GM04504 (cell line): Measurements from ENCODE around the gene DAAM2.

ENCODE experiments used
- DNase-seq: peaks from one replicate; pipeline ENCODE4 v3.0.0-alpha.2; 2012; ENCODE audit warnings: low read depth

DAAM2 gene

DNA sequence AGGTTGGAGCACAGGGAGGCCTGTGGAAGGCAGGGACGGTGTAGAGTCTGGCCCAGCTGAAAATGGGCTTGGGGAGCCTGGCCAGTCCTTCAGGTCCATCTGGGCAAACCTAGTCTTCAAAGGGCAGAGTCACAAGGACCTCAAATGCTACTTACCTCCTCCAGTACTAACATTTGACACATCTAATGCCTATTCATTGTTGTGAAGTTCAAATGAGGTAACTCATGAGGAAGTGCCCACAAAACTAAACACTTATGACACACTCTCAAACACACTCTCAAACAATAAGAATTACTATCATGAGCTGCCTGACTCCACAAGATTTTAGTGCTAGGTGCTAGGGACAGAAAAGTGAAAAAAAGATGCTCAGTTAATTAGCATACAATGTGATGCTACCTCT, 27.1 kb downstream of the DAAM2 start:
- DNase-seq: no peak

DNA sequence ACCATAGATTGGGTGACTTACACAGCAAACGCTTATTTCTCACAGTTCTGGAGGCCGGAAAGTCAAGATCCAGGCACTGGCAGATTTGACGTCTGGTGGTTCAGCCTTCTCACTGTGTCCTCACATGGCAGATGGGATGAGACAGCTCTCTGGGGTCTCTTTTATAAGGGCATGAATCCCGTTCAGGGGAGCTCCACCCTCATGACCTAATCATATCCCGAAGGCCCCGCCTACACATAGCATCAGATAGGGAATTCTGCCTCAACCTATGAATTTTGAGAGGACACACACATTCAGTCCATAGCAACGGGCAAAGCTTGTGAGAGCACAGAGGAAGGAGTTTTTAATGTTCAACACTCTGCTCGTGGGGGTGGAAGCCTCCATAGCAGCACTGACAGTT, 27.5 kb downstream of the DAAM2 start:
- no peak for DNase-seq

DNA sequence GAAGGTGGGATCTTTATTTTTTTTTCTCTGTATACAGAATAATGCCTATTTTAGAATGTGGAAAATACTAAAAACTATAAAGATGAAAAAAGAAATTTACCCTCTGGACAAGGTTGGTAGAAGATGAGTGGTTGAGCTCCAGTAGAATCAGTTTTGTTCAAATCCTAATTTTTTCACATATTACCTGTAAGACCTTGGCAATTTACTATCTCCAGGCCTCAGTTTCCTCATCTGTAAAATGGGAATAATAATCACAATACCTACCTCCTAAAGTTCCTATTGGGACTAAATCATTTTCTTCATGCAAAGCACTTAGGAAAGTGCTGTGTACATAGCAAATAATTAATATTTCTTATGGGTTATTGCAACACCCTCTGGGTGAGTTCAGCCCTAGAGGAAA, 28.4 kb downstream of the DAAM2 start:
- DNase-seq: no peak

DNA sequence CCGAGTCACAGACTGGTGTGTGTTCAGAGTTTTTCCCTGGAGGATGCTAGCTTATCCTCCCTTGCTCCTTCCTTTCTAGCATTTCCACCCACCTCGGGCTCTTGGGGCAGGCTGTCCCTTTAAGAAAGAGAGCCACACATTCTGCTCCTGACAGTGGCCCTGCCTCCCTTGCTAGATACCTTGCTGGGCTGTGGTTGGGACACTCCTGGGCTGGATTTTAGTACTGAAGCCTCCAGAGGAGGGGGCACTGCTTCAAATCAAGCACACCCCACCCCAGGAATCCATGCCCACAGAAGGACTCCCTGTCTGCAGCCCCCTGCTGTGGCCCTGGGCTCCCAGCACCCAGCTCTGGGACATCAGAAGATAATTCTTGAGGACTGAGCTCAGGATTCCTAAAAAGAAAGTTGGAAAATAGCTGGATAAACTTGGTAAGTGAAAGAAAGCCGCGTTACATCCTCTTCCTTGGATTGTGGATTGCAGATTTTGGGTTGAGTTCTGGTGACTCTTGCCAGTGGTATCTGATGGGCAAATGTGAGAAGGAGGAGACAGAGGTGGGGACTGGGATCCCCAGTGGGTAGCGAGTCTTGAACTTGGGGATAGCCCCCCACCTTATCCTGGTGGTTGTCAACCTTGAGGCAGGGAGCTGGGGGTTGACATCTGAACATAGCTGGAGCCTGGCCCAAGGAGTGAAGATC, 29.0 kb downstream of the DAAM2 start:
- DNase-seq: no peak

DNA sequence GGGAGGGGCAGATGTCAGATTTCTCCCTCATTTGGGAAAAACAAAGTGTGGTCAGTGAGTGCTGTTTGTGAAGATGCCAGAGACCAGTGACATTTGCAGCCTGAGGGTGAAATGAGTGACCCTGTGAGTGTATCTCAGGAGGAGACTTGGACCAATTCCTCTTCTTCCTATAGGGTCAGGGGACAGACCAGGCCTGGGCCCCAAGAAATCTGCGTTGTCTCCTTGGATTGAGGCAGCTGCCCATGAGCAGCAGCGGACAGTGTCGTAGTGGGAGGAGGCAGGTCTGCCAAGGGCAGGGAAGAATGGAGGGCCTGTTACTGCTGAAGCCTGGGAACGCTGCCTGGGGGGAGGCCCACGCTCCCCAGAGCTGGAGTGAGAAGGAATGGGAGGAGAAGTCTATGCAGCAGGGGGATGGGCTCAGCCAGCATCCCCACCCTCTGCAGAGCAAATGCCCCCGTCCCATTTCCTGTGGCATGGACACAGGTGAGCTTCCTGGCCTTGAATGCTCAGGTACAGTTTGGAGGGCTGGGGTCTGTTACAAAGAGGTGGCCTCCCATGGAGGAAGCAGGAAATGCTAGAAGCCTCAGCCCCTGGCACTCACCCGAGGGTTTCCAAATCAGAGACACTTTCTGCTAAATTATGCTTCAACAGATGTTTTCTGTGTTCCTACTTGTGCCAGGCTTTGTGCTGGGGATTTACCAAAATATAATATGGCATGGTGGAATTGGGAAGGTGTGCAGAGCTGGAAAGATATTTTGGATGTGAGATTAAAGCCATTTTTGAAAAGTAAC, 29.8 kb downstream of the DAAM2 start:
- no peak for DNase-seq

DNA sequence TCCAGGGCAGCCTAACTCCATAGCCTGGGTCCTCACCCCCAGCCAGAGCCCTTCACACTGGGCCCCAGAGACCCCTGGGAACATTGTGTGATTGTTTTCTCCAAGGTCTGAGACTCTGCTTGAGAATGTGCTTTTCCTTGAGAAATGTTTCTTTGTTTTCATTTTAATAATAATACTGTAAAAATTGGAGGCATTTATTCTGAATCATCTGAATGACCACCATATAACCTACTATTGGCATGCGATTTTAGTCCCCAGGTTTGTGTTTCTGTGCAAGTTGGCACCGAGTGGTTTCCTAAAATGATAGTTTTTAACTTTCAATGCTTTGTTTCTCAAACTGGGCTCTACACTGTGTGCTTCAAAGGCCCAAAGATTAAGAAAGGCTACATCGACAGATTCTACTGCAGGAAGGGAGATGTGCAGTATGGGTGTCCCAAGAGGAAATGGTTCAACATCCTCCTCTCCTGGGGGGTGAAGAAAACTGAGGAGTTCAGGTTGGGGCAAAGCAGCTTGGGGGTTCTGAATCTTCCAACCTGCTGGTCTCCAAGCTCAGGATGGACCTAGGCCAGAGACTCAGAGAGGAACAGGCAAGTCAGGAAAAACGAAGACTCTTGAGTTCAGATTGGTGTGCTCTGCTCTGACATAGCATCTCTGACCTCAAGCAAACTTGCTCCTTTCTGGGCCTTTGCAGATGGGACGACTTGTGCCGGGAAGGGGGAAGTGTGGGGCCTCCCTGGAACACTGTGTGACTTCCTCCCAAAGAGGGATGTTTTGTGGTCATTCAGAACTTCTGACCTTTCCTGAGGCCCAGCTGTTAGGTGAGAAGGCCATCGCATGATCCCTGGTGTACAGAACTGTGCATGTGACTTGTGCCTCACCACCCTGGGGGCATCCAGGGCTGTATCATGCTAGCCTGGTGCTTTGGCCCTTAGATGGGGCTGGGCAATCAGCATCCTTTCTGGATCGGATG, 31.0 kb downstream of the DAAM2 start:
- DNase-seq: no peak

DNA sequence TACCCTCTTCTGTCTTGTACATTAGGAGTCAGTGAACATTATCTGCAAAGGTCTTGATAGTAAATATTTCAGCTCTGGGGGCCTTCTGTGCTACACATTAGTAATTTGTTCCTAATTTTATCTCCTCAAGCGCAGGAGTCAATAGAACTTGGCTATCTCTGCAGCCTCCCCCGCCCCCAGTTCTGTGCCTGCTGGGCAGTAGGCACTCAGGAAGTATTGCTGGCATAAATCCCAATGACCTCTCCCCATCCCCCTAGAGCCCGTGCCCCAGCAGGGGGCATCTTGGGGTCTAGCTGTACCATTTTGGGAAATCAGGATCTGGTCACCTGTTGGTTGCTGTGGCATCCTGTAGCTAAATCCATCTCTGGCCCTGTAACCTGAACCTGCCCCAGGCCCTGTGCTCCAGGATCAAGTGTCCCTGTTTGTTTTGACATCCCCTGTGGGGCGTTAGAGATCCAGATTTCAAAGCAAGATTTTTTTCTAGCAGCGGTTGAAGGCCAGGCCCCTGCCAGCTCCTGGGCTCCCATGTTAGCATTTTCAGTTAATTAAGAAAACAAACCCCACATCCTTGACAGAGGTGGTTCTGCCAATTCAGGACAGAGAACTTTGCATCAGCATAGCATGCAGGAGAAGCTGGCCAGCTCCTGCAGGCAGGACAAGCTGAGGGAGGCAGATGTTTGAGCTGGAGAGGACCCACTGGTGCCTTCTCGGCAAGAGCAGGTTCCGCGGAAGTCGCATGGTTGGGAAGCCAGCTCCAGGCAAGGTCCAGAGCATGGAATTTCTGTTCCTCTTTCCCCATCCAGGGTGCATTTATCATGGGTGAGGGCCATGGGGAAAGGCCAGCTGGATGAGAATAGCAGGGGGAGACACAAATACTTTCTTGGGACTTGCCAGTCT, 32.1 kb downstream of the DAAM2 start:
- DNase-seq: no peak

DNA sequence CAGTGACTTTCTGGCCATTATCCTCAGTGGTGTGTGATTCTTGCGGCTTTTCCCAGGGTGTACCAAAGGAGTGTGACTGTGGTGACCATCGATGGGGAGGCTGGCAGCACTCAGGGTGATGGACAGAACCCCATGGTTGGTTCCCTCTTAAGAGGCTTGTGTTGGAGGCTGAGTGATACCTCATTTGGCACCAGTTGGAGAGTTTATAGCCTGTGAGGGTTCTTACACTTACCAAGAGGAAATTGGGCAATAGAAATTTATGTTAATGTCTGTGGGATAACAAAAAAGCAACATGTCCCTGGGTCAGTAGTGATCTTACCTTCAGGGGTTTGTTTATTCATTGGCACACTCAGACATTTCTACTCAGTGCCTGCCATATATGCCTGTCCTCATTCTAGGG, 37.2 kb downstream of the DAAM2 start:
- DNase-seq: no peak

DNA sequence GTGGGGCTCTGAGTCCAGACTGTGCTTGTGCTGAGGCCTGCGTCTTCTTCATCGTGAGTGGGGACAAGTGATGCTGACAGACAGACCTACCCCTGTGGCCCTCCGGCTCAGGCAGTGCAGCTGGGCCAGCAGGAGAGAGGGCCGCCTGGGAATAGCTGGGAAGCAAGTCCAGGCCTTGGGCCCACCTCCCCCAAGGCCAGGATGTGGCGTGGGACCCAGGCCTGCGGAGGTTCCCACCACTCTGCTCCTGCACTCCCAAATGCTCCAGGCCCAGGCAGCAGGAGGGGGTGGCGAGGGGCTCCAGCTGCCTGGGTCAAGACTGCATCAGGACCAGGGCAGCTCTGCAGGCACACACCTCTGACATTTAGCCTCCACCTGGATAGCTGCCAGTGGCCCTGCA, 38.3 kb downstream of the DAAM2 start:
- no peak for DNase-seq

DNA sequence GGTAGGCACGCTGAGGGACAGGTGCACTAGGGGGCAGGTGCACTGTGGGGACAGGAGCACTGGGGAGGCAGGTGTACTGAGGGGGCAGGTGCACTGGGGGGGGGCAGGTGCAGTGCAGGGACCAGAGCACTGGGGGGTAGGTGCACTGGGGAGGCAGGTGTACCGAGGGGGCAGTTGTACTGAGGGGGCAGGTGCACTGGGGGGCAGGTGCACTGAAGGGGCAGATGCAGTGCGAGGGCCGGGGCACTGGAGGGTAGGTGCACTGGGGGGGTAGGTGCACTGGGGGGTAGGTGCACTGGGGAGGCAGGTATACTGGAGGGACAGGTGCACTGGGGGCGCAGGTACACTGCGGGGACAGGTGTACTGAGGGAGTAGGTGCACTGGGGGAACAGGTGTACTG, 39.5 kb downstream of the DAAM2 start:
- DNase-seq: no peak

DNA sequence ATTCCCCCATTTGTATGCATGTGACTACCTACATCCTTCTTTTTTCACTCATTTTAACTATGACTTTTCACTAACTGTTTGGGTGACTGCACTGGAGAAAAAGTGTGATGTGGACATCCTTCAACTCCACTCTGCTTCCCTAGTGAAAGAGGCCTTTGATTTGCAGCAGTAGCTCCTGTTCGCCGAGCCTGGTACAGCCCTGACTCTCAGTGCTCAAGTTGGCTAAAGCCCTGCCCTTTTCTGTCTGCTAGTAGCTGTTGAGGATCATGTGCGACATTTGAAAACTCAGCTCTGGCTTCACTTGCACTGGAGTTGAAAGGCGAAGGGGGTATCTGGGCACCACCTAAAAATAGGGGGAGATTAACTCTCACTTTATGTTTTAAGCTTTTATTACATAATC, 42.1 kb downstream of the DAAM2 start:
- DNase-seq: no peak

DNA sequence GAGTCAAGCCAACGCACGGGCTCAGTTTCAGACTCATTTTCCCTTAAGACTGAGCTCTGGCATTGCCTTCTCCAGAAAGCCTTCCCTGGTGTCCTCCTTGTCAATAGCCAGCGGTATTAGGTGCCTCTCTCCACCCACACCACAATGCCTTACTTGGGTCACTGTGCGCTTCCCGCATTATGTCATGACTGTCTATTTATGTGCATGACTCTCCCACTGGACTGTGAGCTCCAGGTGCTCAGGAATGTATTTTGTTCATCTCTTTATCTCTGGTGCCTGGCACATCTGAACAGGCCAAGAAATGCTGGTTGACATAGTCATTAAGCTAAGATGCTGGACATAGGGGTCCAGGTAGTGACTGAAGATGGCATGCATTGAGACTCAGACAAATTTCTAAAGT, 42.7 kb downstream of the DAAM2 start:
- no peak for DNase-seq

DNA sequence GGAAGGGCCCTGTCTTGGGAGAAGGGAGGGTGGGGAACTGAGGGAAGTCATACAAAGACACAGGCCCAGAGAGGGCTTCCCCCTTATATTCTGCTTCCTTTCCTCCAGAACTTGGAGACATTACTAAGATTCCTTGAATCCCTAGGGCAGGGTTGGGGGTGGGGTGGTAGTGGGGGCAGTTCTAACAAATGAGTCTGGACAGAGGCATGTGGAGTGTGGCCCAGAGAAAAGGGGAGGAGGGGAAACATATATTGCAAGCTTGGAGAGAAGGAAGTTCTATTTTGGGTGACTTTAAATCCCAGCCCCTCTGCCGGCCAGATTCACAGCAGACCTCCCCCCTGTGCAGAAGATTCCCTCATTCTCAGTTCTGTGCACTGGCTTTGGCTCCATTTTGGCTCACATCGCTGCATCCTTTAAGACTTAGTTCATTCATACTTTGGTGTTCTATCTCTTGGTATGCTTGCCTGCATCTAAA, 43.7 kb downstream of the DAAM2 start:
- DNase-seq: no peak

DNA sequence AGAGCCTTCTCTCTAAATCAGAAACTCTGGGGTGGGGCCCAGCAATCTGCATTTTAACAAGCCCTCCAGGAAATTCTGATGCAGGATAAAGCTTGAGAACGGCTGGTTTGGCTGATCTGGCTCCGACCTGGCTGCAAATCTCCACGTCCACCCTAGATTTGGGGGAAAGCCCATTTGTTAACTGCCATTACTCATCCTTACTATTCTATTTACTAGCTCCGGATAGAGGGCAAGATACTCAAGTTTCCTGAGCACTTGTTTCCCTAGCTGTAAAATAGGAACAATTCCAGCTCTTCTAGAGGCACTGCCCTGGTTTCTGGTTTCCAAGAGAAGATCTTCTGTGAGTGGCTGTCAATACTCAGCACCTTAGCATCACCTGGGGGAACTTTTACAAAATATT, 44.4 kb downstream of the DAAM2 start:
- no peak for DNase-seq

DNA sequence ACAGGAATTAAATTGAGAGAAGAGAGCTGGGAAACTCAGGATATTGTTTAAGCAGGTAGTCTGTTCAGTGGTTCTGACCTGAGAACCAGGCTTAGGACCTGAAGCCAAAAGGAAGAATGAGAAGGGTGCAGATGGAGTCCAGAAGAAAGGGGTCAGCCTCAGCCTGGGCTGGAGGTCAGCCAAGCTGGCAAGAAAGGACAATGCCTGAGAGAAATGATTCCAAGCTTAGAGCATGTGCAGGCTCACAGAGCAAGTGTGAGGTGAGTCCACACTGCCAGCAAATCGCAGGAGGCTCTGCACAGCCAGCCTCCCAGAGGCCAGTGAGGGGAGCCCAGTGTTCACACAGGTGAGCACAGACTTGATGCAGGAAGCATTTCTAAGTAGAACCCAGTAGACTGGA, 47.3 kb downstream of the DAAM2 start:
- no peak for DNase-seq

DNA sequence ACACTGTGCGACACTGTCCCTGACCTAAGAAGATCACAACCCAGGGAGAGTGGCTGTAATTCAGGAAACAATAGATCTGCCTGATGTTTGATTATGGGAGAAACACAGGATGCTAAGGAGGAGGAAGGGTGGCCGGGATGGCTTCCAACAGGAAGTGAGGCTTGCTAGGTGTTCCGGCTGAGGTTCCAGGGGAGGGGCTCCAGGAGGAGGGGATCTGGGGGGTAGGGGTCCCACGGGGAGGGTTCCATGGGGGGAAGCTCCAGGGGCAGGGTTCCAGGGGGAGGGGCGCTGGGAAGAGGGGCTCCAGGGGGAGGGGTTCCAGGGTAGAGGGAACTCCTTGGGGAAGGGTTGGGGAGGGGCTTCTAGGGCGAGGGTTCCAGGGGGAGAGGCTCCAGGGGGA, 48.6 kb downstream of the DAAM2 start:
- DNase-seq: no peak

DNA sequence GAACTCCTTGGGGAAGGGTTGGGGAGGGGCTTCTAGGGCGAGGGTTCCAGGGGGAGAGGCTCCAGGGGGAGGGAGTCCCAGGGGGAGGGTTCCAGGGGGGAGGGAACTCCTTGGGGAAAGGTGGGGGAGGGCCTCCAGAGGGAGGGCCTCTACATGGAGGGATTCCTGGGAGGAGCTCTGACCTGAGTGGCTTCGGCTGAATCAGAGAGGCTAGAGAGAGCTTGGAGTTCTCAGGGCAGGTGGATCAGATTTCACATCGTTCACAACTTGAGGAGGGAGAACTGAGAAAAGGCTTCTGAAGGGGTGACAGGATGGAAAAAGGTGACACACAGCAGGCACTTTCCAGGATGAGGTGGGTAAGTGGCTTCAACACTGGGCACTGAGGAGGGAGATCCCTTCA, 49.1 kb downstream of the DAAM2 start:
- DNase-seq: no peak

DNA sequence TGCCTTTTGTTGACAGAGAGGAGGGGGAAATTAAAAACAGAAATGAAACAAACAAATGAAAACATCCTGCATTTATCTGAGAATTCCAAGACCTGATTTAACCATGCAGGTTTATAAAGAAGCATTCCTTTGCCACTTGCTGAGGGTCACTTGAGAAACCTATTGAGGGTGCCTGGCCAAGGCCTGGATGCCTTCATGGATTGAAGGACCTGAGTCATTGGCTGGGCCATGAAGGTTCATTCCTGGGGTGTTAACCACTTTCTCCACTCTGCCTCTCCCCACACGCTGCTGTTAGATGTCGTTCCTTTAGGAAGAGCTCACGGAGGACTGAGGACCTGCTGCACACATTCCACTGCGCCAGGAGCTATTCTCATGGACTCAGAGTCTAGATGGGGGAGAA, 49.7 kb downstream of the DAAM2 start:
- no peak for DNase-seq

DNA sequence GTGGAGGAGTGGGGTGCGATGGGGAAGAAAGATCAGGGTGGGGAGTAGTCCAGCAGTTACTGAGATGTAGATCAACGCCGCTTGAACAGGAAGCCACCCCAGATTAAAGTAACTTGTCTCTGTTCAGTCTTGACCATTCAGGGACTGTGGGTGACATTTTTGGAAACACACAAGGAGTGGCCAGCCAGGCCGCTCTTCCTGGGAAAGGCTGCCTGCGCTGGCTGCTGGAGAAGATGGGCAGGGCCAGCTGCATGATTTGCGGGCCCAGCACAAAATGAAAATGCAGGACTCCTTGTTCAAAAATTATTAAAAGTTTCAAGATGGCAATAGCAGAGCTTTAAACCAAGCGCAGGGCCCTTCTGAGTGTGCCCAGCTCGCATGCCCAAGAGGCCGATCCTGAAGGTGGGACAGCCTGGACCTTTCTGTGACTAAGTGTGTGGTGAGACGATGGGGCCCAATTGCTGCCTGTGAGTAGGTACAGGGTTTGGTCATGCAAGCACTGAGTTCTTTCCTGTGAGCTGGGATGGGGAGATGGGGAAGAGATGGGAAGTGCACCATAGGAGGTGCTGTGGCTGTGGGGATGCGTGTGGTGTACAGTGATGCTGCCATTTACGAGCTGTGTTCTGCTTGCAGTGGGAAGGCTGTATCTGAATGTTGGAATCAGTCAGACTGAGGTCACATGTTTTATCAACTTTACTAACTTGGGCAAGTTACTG, 51.3 kb downstream of the DAAM2 start:
- no peak for DNase-seq

DNA sequence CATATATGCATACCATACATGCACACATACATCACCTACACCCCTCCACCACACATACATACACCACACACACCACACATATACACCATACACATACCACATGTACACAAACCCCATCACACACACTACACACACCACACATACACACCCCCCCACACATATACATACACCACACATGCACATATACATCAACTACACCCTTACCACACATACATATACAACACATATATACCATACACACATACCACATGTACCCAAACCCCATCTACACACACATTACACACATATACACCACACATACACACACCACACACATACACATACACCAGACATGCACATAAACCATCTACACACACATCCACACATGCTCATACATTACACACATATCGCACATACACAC, 52.7 kb downstream of the DAAM2 start:
- no peak for DNase-seq

DNA sequence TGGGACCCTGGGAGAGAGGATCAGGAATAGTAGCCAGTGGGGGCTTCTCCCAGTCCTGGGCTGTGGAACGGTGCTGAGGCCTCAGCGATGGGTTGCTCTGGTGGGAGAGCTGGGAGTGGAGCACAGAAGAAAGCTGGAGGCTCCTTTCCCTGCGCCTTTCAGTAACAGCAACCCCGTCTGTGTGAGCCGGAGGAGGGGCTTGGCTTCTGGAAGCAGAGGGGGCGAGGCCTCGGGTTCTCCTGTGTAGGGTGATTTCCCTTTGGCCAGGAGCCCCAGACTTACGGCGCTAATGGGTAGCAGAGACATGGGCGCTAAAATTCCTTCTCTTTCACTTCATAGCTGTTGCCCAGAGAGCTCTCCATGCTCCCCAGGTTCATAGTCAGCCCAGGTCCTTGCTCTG, 55.0 kb downstream of the DAAM2 start:
- DNase-seq: no peak
